Neural progenitor cell (in vitro differentiated cells): ENCODE data around the gene MSI2.

Source experiments
- EZH2 ChIP-seq: fragments of 200-600 bp; sonication (generic); IDR thresholded peaks from 2 replicates; pipeline ENCODE4 v1.6.1; 2017; ENCODE audit warnings: antibody characterized with exemption, mild to moderate bottlenecking, moderate library complexity
- TF ChIP-seq, protein P1 (sequence below): fragments of 200-600 bp; sonication (generic); IDR thresholded peaks from 2 replicates; pipeline ENCODE4 v1.5.1; 2017; ENCODE audit warnings: antibody characterized with exemption, mild to moderate bottlenecking

GRCh38 chr17:57328109-57328882 lies 72.0 kb downstream of the MSI2 start:
- TF ChIP-seq EZH2, result no peak
- TF ChIP-seq, protein P1, sequence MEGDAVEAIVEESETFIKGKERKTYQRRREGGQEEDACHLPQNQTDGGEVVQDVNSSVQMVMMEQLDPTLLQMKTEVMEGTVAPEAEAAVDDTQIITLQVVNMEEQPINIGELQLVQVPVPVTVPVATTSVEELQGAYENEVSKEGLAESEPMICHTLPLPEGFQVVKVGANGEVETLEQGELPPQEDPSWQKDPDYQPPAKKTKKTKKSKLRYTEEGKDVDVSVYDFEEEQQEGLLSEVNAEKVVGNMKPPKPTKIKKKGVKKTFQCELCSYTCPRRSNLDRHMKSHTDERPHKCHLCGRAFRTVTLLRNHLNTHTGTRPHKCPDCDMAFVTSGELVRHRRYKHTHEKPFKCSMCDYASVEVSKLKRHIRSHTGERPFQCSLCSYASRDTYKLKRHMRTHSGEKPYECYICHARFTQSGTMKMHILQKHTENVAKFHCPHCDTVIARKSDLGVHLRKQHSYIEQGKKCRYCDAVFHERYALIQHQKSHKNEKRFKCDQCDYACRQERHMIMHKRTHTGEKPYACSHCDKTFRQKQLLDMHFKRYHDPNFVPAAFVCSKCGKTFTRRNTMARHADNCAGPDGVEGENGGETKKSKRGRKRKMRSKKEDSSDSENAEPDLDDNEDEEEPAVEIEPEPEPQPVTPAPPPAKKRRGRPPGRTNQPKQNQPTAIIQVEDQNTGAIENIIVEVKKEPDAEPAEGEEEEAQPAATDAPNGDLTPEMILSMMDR, result no peak
